Common myeloid progenitor, CD34-positive (primary cell): ENCODE measurements around the gene WDR64.

Experiments used
- CTCF ChIA-PET: fragments of 350-600 bp; sonication (Branson Sonifier 250); formaldehyde crosslinking; loops from one replicate; lab custom pipeline; 2021; ENCODE audit warnings: antibody characterized with exemption; lab: Charles Lee
- POLR2A ChIA-PET: fragments of 350-600 bp; sonication (Branson Sonifier 250); formaldehyde crosslinking; loops from one replicate; lab custom pipeline; 2021; ENCODE audit warnings: antibody characterized with exemption; lab: Charles Lee
- DNase-seq, 3 donors: peaks; one replicate each; pipeline versions ENCODE4 v3.0.0 to v3.0.0-alpha.2; 2013
- H3K27ac ChIP-seq, 2 experiments: 1 replicate in 1 of 2; 2 replicates in 1 of 2; pipeline ENCODE4 v1.7.0; 2013; ENCODE audit warnings: inconsistent platforms in 2 of 2, low read length in 2 of 2, mild to moderate bottlenecking in 2 of 2, low read depth in 1 of 2, moderate library complexity in 1 of 2; ENCODE audit not compliant: severe bottlenecking in 2 of 2, insufficient read depth in 1 of 2, poor library complexity in 1 of 2
- H3K27me3 ChIP-seq, 5 experiments: replicated peaks in 2 of 5; 1 replicate in 3 of 5; 2 replicates in 2 of 5; pipeline versions ENCODE4 v1.6.1 to v1.7.0; 2013; ENCODE audit warnings: low read length in 4 of 5, mild to moderate bottlenecking in 2 of 5, moderate library complexity in 2 of 5, inconsistent platforms in 1 of 5; ENCODE audit not compliant: insufficient read depth in 5 of 5, control insufficient read depth in 4 of 5
- H3K36me3 ChIP-seq, 4 experiments: 1 replicate in 2 of 4; 2 replicates in 2 of 4; pipeline versions ENCODE4 v1.6.1 to v1.7.0; 2013; ENCODE audit warnings: low read length in 3 of 4, control low read depth in 1 of 4, mild to moderate bottlenecking in 1 of 4; ENCODE audit not compliant: control insufficient read depth in 4 of 4, insufficient read depth in 4 of 4
- H3K4me1 ChIP-seq, 4 experiments: 1 replicate in 3 of 4; 2 replicates in 1 of 4; pipeline versions ENCODE4 v1.6.1 to v1.7.1; 2013; ENCODE audit warnings: low read length in 3 of 4, mild to moderate bottlenecking in 3 of 4, control low read depth in 1 of 4, inconsistent platforms in 1 of 4, moderate library complexity in 1 of 4; ENCODE audit not compliant: control insufficient read depth in 4 of 4, insufficient read depth in 4 of 4; ENCODE audit errors: control extremely low read depth in 1 of 4
- H3K4me3 ChIP-seq, 7 experiments: 1 replicate in 4 of 7; 2 replicates in 3 of 7; pipeline versions ENCODE4 v1.5.1 to v1.7.0; 2013; ENCODE audit warnings: mild to moderate bottlenecking in 7 of 7, low read length in 6 of 7, moderate library complexity in 6 of 7, inconsistent platforms in 2 of 7, low read depth in 2 of 7, control low read depth in 1 of 7; ENCODE audit not compliant: insufficient read depth in 4 of 7, control insufficient read depth in 1 of 7; ENCODE audit errors: extremely low read depth in 1 of 7
- H3K9me3 ChIP-seq, 5 experiments: 1 replicate in 4 of 5; 2 replicates in 1 of 5; pipeline versions ENCODE4 v1.6.1 to v1.7.1; 2013; ENCODE audit warnings: low read length in 4 of 5, mild to moderate bottlenecking in 2 of 5, inconsistent platforms in 1 of 5, low read depth in 1 of 5, moderate library complexity in 1 of 5; ENCODE audit not compliant: control insufficient read depth in 4 of 5, insufficient read depth in 2 of 5; ENCODE audit errors: control extremely low read depth in 1 of 5
- WGBS: methylation state at CpG from one replicate; pipeline ENCODE4 v1.1.5; 2013; ENCODE audit not compliant: insufficient coverage; 5-methylcytosine and 5-hydroxymethylcytosine counted together

The WDR64 gene

GRCh38 chr1:241641773-241642592 lies 10.1 kb upstream of the WDR64 start:
- Histone ChIP-seq H3K4me1 (peaks cover 8 to 28% (median 18%) of the 10 kb centered on the region in 4 experiments), H3K4me3 (no peak overlapping the region), H3K27me3 (no peaks in the 10 kb centered on the region), H3K27ac (no peak overlapping the region), H3K9me3 (peaks cover 0 to 6% (median 0%) of the 10 kb centered on the region in 5 experiments), H3K36me3 (no peaks in the 10 kb centered on the region)
- ChIA-PET POLR2A (no interaction called here), CTCF (interaction anchor here (0.9 to 1.6 kb wide), 2 partner anchors 12 to 193 kb away, joined by 3 to 4 read pairs; no protein-coding TSS in a partner anchor)
- WGBS = 98% methylated on average over 7 of the region's 12 CpGs
- no peak for DNase-seq

DNA sequence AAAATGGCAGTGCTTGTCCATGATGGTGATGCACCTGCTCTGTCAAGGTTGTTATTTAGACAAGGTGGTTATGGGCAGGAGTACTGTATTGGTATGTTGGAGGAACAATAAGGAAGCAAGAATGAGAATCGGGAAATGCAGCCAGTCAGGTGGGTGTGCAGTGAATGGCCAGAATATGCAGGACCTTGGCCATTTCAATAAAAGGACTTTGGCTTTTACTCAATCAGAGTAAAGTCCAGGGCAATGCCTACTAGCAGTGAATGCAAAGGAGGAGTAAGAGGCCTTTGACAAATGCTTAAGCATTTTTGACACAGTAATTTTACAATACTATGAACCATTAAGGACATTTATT lies 9.5 kb upstream of the WDR64 start:
- CTCF ChIA-PET = interaction anchor here (1.6 kb wide), 1 partner anchor 11 kb away, joined by 4 read pairs; no protein-coding TSS in a partner anchor
- POLR2A ChIA-PET = no interaction called here
- no peak overlapping the region for H3K4me3 ChIP-seq
- H3K27me3 ChIP-seq = no peaks in the 10 kb centered on the region
- no peaks in the 10 kb centered on the region for H3K36me3 ChIP-seq
- peaks cover 0 to 6% (median 0%) of the 10 kb centered on the region in 5 experiments for H3K9me3 ChIP-seq
- 100% methylated on average over 1 of the region's 1 CpG for WGBS
- no peak overlapping the region for H3K27ac ChIP-seq
- no peak for DNase-seq
- H3K4me1 ChIP-seq = peaks cover 2 to 23% (median 13%) of the 10 kb centered on the region in 4 experiments

GRCh38 chr1:241644259-241644658 lies 7.8 kb upstream of the WDR64 start:
- WGBS = no CpG with 5 or more reads among the region's 2 CpGs
- no peaks in the 10 kb centered on the region for H3K27me3 ChIP-seq
- H3K4me1 ChIP-seq = peaks cover 0 to 6% (median 0%) of the 10 kb centered on the region in 4 experiments
- H3K4me3 ChIP-seq = no peak overlapping the region
- POLR2A ChIA-PET = no interaction called here
- no peak for DNase-seq
- H3K27ac ChIP-seq = no peak overlapping the region
- H3K9me3 ChIP-seq = peaks cover 0 to 6% (median 0%) of the 10 kb centered on the region in 5 experiments
- H3K36me3 ChIP-seq = no peaks in the 10 kb centered on the region
- CTCF ChIA-PET = interaction anchor here (0.6 kb wide), 1 partner anchor 33 kb away, joined by 3 read pairs; no protein-coding TSS in a partner anchor

DNA sequence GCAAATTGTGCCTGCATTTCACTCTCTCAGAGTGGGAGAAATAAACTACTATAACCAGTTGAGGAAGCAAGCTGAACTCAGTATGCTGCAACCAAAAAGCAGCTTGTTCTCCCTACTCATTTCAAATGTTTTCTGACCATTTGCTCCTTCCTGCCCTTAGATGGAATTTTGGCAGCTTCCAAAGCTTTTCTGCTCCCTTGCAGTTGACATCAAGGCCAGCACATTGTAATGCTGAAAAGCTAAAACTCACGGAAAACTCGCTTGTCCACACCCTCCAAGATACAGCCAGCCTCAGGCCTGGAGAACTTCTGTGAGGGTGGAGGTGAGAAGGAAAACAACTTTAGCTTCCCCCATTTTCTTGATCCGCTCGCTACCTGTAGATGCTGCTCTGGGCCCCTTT lies 6.9 kb upstream of the WDR64 start:
- no CpG with 5 or more reads among the region's 4 CpGs for whole genome bisulfite sequencing
- no peak overlapping the region for H3K27ac ChIP-seq
- no peaks in the 10 kb centered on the region for H3K36me3 ChIP-seq
- peaks cover 0 to 5% (median 0%) of the 10 kb centered on the region in 4 experiments for H3K4me1 ChIP-seq
- H3K4me3 ChIP-seq = no peak overlapping the region
- H3K27me3 ChIP-seq = peaks cover 0 to 1% (median 0%) of the 10 kb centered on the region in 5 experiments
- POLR2A ChIA-PET = no interaction called here
- no peak for DNase-seq
- H3K9me3 ChIP-seq = peaks cover 0 to 6% (median 0%) of the 10 kb centered on the region in 5 experiments
- CTCF ChIA-PET = no interaction called here

DNA sequence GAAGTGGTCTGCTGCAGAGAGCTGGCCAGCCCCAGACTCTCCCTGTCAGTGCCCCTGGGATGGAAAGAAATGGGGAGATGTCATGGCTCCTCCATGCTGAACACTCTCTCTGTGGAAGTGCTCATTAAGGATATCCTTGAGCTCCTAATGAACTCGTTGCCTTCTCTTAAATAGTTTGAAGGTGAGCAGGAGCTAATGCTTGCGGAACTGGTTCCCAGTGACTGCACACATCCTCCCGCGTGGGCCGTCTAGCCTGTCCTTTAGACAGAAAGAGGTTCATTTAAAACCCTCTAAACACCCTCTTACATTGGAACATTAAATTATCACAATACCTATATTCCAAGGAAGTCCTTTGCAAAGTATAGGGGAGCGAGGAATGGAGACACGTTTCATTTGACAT lies 5.9 kb upstream of the WDR64 start:
- Histone ChIP-seq H3K4me3 (no peak overlapping the region), H3K4me1 (no peaks in the 10 kb centered on the region), H3K9me3 (peaks cover 0 to 6% (median 0%) of the 10 kb centered on the region in 5 experiments), H3K27me3 (peaks cover 0 to 3% (median 0%) of the 10 kb centered on the region in 5 experiments), H3K27ac (no peak overlapping the region), H3K36me3 (no peaks in the 10 kb centered on the region)
- 94% methylated on average over 3 of the region's 7 CpGs for WGBS
- ChIA-PET POLR2A (no interaction called here), CTCF (interaction anchor here (1.2 kb wide), 1 partner anchor 9 kb away, joined by 3 read pairs; no protein-coding TSS in a partner anchor)
- no peak for DNase-seq

DNA sequence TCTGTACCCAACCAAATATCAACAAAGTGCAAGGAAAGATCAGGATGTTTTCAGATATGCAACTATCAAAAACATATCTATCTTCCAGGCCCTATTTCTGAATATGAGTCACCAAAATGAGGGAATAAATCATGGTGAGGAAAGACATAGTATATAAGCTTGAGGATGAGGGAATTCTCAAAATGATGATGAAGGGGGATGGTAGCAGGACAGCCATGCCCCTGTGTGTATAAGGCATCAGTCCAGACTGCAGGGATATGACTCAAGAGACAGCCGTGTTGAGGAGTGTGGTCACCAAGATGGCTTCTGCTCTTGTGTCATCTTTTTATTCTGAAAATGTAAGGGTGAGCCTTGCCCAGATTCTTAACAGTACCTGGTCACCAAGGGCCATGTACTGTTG lies 4.4 kb upstream of the WDR64 start:
- H3K36me3 ChIP-seq = no peaks in the 10 kb centered on the region
- POLR2A ChIA-PET = no interaction called here
- H3K4me1 ChIP-seq = no peaks in the 10 kb centered on the region
- H3K9me3 ChIP-seq = peaks cover 0 to 3% (median 0%) of the 10 kb centered on the region in 5 experiments
- CTCF ChIA-PET = no interaction called here
- no peak overlapping the region for H3K27ac ChIP-seq
- WGBS = 100% methylated on average over 1 of the region's 1 CpG
- H3K4me3 ChIP-seq = no peak overlapping the region
- peaks cover 0 to 3% (median 0%) of the 10 kb centered on the region in 5 experiments for H3K27me3 ChIP-seq
- DNase-seq = no peak

DNA sequence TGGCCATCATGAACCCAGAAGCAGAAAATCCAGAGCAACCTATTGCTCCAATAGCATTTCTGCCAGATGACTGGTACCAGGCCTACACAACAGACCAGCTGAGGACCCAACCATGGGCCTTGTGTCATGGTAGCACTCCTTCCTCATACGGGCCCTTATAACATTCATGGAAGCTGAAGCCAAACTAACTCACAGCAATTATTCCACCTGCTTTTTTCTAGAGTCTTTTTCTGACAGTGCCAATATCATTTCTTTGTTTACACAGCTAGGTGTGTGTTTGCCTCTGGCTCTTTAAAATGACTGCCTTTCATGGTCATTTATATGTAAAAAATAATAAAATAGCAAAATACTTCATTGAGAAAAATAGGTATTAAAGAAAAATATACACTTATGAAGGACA lies 3.9 kb upstream of the WDR64 start:
- ChIA-PET POLR2A (no interaction called here), CTCF (no interaction called here)
- WGBS = 100% methylated on average over 1 of the region's 1 CpG
- Histone ChIP-seq H3K27me3 (peaks cover 0 to 3% (median 0%) of the 10 kb centered on the region in 5 experiments), H3K4me3 (no peak overlapping the region), H3K9me3 (peaks cover 0 to 1% (median 0%) of the 10 kb centered on the region in 5 experiments), H3K27ac (no peak overlapping the region), H3K36me3 (no peaks in the 10 kb centered on the region), H3K4me1 (no peaks in the 10 kb centered on the region)
- no peak for DNase-seq
